Tibial nerve (tissue), 4 donors: Measurements from ENCODE around the gene SLIT3. TPM values are rescaled to one million over a fixed set of nuclear protein-coding genes. Genes with fewer than 3 reads are reported as not detected.

ENCODE experiments used
- DNase-seq, 2 donors: peaks; one replicate each; pipeline ENCODE4 v3.0.0-alpha.2; 2019; ENCODE audit warnings: low spot score in 2 of 2
- H3K27ac ChIP-seq, 4 donors: fragments of 200-600 bp; sonication (generic) in 3 of 4; one replicate each; pipeline ENCODE4 v1.5.1; 2017 to 2019; ENCODE audit warnings: mild to moderate bottlenecking in 1 of 4
- H3K27me3 ChIP-seq, 2 donors: fragments of 200-600 bp; sonication (generic) in 1 of 2; one replicate each; pipeline versions ENCODE4 v1.5.1 to v1.6.0; 2017 to 2019
- H3K36me3 ChIP-seq, 3 donors: fragments of 200-600 bp; sonication (generic); one replicate each; pipeline ENCODE4 v1.5.1; 2018 to 2019
- H3K4me1 ChIP-seq, 4 donors: fragments of 200-600 bp; sonication (generic) in 3 of 4; one replicate each; pipeline ENCODE4 v1.5.1; 2017 to 2019
- H3K4me3 ChIP-seq, 4 donors: fragments of 200-600 bp; sonication (generic) in 3 of 4; one replicate each; pipeline ENCODE4 v1.5.1; 2017 to 2019; ENCODE audit warnings: mild to moderate bottlenecking in 1 of 4, moderate library complexity in 1 of 4
- H3K9me3 ChIP-seq, 4 donors: fragments of 200-600 bp; sonication (generic) in 3 of 4; one replicate each; pipeline ENCODE4 v1.5.1; 2017 to 2019
- EP300 ChIP-seq, 2 donors: sonication (generic); formaldehyde crosslinking; IDR thresholded peaks; one replicate each; pipeline ENCODE4 v1.6.1; 2017; ENCODE audit warnings: antibody characterized with exemption in 2 of 2, mild to moderate bottlenecking in 1 of 2
- POLR2A ChIP-seq, 2 donors: fragments of 450-650 bp; IDR thresholded peaks; one replicate each; pipeline ENCODE4 v1.6.1; 2017; ENCODE audit warnings: antibody characterized with exemption in 2 of 2, mild to moderate bottlenecking in 2 of 2, moderate library complexity in 2 of 2
- WGBS, 2 donors: methylation state at CpG; one replicate each; pipeline ENCODE4 v1.1.5; 2018; 5-methylcytosine and 5-hydroxymethylcytosine counted together
- total RNA-seq, 4 donors: library from RNA; depleted of rRNA; stranded (reverse); fragments of >200 nt; gene quantifications; one replicate each; pipeline ENCODE4 v1.1.0, GENCODE V29; 2016
- TF ChIP-seq, protein P1 (sequence below), 5 experiments: fragments of 200-600 bp in 3 of 5; fragments of 450-650 bp in 2 of 5; sonication (generic) in 3 of 5; IDR thresholded peaks; one replicate each; pipeline ENCODE4 v1.5.1; 2016 to 2019; ENCODE audit warnings: antibody characterized with exemption in 5 of 5, mild to moderate bottlenecking in 3 of 5, moderate library complexity in 2 of 5

The SLIT3 gene
- total RNA-seq, 4 donors from 2014 or later = 16.6 to 39.0 (median 20.2) TPM

GRCh38 chr5:169219961-169220360, 81.0 kb downstream of the SLIT3 start:
- H3K27ac ChIP-seq = no peak overlapping the region
- no peaks in the 10 kb centered on the region for H3K9me3 ChIP-seq
- H3K36me3 ChIP-seq = no peaks in the 10 kb centered on the region
- H3K4me3 ChIP-seq = no peak overlapping the region
- WGBS, 2 donors = 94 to 95% methylated on average over 6 of the region's 6 CpGs
- no peak for TF ChIP-seq EP300 (IDR thresholded peaks at IDR 0.05)
- no peak for TF ChIP-seq POLR2A (IDR thresholded peaks at IDR 0.05)
- TF ChIP-seq, protein P1, sequence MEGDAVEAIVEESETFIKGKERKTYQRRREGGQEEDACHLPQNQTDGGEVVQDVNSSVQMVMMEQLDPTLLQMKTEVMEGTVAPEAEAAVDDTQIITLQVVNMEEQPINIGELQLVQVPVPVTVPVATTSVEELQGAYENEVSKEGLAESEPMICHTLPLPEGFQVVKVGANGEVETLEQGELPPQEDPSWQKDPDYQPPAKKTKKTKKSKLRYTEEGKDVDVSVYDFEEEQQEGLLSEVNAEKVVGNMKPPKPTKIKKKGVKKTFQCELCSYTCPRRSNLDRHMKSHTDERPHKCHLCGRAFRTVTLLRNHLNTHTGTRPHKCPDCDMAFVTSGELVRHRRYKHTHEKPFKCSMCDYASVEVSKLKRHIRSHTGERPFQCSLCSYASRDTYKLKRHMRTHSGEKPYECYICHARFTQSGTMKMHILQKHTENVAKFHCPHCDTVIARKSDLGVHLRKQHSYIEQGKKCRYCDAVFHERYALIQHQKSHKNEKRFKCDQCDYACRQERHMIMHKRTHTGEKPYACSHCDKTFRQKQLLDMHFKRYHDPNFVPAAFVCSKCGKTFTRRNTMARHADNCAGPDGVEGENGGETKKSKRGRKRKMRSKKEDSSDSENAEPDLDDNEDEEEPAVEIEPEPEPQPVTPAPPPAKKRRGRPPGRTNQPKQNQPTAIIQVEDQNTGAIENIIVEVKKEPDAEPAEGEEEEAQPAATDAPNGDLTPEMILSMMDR (IDR thresholded peaks at IDR 0.05) = no peak
- no peaks in the 10 kb centered on the region for H3K27me3 ChIP-seq
- peaks cover 0 to 14% (median 0%) of the 10 kb centered on the region in 4 donors for H3K4me1 ChIP-seq
- no peak for DNase-seq

DNA sequence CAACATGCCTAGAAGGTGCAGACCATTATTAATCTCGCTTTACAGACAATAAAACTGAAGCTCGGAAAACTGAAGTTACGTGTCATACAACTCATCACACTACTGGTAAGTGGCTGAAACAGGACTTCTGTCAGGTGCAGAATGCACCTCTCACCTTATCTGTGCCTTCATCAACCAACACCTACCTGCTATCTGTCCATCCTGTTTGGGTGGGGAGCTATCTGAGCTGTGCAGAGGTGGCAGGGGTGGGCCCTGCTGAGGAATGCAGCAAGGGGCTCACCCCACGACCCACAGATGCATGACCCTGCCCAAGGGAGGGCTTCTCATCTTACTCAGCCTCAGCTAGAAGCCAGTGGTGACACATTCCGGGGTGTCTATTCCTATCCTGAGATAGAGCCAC, 81.6 kb downstream of the SLIT3 start:
- no peaks in the 10 kb centered on the region for H3K36me3 ChIP-seq
- WGBS, 2 donors = 74 to 81% methylated on average over 5 of the region's 5 CpGs
- no peaks in the 10 kb centered on the region for H3K9me3 ChIP-seq
- DNase-seq = no peak
- peaks cover 0 to 14% (median 0%) of the 10 kb centered on the region in 4 donors for H3K4me1 ChIP-seq
- TF ChIP-seq, protein P1 (IDR thresholded peaks at IDR 0.05) = no peak
- TF ChIP-seq POLR2A (IDR thresholded peaks at IDR 0.05) (no peak), EP300 (IDR thresholded peaks at IDR 0.05) (no peak)
- H3K27me3 ChIP-seq = no peaks in the 10 kb centered on the region
- no peak overlapping the region for H3K27ac ChIP-seq
- H3K4me3 ChIP-seq = no peak overlapping the region

DNA sequence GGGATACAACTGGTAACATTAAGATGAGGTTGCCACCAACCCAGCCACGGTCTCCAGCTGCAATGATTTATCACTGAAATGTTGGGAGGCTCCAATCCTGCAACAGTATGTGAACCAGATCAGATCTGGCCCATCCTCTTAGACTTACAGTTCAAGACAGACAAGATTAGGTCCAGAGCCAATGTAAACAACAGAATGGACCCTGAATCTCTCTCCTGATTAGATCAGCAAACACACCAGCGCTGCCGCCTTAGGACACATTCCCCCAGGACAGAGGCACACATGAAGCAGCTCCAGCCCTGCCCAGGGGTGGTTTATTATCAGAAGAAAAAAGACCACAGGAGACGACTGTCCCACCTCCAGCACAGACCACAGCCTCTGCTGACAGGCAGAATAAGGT, 82.1 kb downstream of the SLIT3 start:
- Histone ChIP-seq H3K9me3 (no peaks in the 10 kb centered on the region), H3K4me3 (no peak overlapping the region), H3K27ac (no peak overlapping the region), H3K4me1 (peaks cover 0 to 12% (median 0%) of the 10 kb centered on the region in 4 donors), H3K27me3 (no peaks in the 10 kb centered on the region), H3K36me3 (no peaks in the 10 kb centered on the region)
- TF ChIP-seq, protein P1 (IDR thresholded peaks at IDR 0.05) = no peak
- TF ChIP-seq POLR2A (IDR thresholded peaks at IDR 0.05) (no peak), EP300 (IDR thresholded peaks at IDR 0.05) (no peak)
- DNase-seq = no peak
- 38 to 51% methylated on average over 4 of the region's 4 CpGs for WGBS, 2 donors

DNA sequence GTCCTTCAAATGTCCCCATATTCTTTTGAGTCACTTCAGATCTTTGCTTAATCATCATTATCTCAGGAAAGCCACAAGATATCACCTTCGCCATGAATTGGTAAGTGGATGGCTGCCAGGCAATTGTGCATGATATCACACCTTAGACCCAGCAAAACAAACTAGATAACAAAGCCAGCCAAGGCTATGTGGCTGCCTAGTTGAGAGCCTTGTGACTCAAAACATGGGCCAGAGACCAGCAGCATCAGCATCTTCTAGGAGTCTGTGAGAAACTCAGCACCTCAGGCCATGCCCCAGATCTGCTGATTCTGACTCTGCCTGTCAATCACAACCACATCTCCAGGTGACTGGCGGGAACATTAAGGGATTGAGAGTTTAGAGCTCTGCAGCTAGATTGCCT, 82.8 kb downstream of the SLIT3 start:
- Histone ChIP-seq H3K36me3 (no peaks in the 10 kb centered on the region), H3K4me1 (peaks cover 0 to 5% (median 0%) of the 10 kb centered on the region in 4 donors), H3K4me3 (no peak overlapping the region), H3K27ac (no peak overlapping the region), H3K27me3 (no peaks in the 10 kb centered on the region), H3K9me3 (no peaks in the 10 kb centered on the region)
- no peak for DNase-seq
- no peak for TF ChIP-seq EP300 (IDR thresholded peaks at IDR 0.05)
- TF ChIP-seq, protein P1 (IDR thresholded peaks at IDR 0.05) = no peak
- TF ChIP-seq POLR2A (IDR thresholded peaks at IDR 0.05) = no peak
- 93 to 96% methylated on average over 2 of the region's 2 CpGs for WGBS, 2 donors

DNA sequence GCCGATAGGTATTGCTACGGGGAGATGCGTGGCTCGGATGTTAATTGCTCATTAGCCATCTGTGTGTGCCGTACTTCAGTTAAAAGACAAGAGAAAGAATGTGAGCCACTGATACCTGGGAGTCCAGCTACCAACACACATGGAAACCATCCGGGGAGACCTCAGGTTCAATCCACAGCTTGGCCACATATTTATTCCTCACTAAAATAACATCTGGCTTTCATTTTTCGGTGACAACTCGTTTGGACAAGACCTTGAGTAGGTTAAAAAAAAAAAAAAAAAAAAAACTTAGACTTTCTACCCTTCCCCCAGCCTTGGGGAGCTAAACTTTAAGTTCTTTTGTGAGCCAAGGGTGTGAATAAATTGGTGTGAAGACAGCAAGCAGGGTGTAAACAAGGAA, 84.1 kb downstream of the SLIT3 start:
- Histone ChIP-seq H3K27ac (no peak overlapping the region), H3K27me3 (no peaks in the 10 kb centered on the region)

More for the DNA sequence above, 84.1 kb downstream of the SLIT3 start:
- TF ChIP-seq EP300 (IDR thresholded peaks at IDR 0.05) (no peak), POLR2A (IDR thresholded peaks at IDR 0.05) (no peak)
- TF ChIP-seq, protein P1 (IDR thresholded peaks at IDR 0.05) = no peak
- H3K4me3 ChIP-seq = no peak overlapping the region
- no peaks in the 10 kb centered on the region for H3K36me3 ChIP-seq
- no peaks in the 10 kb centered on the region for H3K9me3 ChIP-seq
- no peaks in the 10 kb centered on the region for H3K4me1 ChIP-seq
- no peak for DNase-seq
- 70 to 72% methylated on average over 8 of the region's 8 CpGs for WGBS, 2 donors
